Ammon's horn (tissue), 1 donor: ENCODE measurements around the gene GMEB2.
"Not testable (repeated sequence)": the region's sequence is repeated elsewhere in the genome, so short reads cannot be mapped to it uniquely, and the experiment has no call there.

Experiments
- DNase-seq: peaks from one replicate; pipeline ENCODE4 v3.0.0-alpha.2; 2016; ENCODE audit warnings: low spot score

The GMEB2 gene, protein sequence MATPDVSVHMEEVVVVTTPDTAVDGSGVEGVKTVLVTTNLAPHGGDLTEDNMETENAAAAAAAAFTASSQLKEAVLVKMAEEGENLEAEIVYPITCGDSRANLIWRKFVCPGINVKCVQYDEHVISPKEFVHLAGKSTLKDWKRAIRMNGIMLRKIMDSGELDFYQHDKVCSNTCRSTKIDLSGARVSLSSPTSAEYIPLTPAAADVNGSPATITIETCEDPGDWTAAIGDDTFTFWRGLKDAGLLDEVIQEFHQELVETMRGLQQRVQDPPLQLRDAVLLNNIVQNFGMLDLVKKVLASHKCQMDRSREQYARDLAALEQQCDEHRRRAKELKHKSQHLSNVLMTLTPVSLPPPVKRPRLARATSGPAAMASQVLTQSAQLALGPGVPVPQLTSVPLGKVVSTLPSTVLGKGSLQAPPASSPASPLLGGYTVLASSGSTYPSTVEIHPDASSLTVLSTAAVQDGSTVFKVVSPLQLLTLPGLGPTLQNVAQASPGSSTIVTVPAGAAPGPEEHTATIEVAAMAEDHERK

DNA sequence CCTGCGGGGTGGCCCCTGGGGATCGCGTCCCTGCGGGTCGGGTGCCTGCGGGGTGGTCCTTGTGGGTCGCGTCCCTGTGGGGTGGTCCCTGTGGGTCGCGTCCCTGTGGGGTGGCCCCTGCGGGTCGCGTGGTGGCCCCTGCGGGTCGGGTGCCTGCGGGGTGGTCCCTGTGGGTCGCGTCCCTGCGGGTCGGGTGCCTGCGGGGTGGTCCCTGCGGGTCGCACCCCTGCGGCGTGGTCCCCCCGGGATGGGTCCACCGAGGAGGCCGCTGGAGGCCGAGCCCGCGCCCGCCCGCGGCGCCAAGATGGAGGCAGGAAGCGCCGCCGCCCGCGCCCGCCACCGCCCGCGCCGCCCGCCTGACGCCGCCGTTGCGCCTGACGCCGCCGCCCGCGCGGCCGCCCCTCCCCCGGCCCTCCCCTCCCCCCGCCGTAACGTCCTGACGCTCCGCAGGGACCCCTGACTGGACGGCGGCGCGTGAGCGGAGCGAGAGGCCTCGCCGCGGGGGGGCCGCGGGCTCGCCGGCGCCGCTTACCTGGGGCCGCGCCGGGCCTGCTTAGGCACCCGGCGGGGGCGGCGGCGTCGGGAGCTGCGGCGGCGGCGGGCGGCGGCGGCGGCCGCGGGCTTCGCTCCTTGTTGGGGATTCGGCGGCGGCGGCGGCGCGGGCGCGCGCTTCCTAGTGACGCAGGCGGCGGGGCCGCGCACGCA is at the start of gene GMEB2:
TSS of gene GMEB2 (minus strand) at position 678 of the 705 bp plus-strand sequence. CDS start 7,704 bp downstream, outside the sequence.
- peak; percentile 82 for DNase-seq

DNA sequence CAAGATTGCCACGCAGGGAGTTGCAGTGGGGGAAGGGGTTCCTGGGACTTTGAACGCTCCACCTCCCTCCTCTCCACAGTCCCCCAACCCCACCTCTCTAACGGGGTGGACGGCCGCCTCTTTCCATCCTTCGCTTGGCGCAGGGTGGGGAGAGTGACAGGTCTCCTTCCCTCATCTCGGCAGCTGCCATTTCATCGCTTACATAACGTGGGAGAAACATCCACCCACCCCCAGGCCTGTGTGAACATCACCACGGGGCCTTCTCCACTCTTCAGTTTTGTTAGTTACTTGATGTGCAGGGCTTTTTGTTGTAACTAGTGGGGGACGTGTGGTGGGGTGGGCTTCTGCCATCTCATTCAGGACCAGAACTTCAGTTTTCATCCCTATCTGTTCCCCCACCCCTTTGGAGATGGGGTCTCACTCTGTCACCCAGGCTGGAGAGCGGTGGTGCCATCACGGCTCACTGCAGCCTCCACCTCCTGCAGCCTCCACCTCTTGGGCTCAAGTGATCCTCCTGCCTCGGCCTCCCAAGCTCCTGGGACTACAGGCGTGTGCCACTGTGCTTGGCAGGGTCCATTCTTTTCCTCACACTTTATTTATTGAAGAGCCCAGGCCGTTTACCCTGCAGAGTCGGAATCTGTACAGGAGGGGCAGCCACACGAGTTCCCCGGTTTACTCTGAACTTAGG is 48.9 kb upstream of the GMEB2 start:
- no peak for DNase-seq

DNA sequence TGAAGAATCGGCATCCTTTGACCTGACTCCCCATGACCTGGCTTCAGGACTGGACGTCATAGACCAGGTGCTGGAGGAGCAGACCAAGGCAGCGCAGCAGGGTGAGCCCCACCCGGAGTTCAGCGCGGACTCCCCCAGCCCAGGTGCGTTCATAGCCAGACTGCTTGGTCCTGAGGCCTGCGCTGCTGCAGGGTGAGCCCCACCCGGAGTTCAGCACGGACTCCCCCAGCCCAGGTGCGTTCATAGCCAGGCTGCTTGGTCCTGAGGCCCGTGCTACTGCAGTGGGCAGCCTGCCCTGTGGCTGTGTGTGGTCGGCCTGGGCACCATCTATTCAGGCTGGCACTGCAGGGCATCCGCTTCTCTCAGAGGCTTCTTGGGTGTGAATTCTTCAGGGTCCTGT is 47.0 kb upstream of the GMEB2 start:
- DNase-seq, result no peak

DNA sequence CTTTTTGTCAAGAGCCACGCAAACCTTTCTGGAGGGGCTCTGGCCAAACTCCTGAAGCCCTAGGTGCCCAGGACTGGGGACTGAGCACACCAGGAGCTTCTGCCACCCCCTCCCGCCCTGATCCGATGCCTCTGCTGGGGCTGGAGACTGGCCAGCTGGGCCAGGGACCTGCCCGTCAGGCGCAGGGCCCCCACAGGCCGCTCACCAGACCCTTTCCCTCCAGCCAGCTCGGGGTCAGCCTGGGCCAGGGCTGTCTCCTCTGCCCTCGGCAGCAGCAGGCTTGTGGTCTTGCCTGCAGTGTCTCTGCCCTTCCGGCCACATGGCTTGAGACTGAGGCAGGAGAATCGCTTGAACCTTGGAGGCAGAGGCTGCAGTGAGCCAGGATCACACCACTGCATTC is 45.8 kb upstream of the GMEB2 start:
- no peak for DNase-seq

DNA sequence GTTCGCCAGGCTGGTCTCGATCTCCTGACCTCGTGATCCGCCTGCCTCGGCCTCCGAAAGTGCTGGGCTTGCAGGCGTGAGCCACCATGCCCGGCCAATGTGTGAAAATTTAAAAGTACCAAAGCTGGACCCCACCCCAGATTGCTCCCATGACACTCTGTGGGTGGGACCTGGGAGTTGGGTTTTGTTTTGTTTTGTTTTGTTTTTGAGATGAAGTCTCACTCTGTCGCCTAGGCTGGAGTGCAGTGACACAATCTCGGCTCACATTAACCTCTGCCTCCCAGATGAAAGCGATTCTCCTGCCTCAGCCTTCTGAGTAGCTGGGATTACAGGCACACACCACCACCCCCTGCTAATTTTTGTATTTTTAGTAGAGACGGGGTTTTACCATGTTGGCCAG is 44.8 kb upstream of the GMEB2 start:
- DNase-seq, result not testable (repeated sequence)

DNA sequence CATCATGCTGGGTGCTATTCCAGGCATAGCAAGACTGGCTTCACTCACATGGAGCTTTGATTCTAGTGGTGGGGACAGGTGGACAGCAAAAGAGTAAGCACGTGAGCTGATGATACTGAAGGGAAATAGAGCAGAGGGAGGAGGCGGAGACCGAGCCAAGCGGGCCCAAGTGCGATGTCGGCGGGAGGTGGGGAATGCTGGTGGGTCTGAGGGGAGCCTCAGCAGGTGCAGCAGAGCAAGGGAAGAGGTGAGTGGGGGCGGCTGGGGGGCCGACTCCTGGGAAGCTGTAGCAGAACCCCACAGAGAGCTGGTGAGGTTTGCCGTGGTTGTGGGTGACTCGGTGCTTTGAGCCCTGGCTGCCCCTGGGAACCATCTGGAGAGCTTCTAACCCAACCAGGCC is 41.5 kb upstream of the GMEB2 start:
- DNase-seq, result no peak

DNA sequence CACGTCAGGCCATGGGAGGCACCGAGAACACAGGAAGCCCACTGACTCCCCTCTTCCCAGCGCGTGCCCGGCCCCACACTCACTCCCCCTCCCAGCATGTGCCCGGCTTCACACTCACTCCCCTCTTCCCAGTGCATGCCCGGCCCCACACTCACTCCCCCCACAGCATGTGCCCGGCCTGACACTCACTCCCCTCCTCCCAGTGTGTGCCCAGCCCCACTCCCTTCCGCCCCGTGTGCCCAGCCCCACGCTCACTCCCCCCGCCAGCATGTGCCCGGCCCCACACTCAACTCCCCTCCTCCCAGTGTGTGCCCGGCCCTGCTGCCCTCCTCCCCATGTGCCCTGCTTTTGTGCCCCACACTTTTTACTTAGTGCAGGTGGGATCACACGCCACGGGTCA is 41.0 kb upstream of the GMEB2 start:
- DNase-seq, result no peak

DNA sequence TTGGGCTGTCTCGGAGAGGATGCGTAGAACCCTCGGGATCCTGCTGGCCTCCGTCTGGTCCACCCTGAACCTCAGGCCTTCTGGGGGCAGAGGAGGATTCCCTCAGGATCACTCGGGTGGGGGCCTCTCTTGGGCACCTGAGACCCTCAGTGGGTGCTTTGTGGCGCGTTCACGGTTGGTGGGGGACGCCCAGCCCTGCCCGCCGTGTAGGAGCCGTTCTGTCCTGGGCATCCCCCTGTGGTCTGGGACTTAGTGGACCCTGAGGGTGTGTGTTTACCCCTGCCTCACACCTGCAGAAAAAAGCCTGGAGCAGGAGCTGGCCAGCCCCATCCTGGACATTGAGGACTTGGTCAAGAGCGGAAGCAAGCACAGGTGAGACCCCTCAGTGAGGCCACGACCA is 38.8 kb upstream of the GMEB2 start:
- no peak for DNase-seq

DNA sequence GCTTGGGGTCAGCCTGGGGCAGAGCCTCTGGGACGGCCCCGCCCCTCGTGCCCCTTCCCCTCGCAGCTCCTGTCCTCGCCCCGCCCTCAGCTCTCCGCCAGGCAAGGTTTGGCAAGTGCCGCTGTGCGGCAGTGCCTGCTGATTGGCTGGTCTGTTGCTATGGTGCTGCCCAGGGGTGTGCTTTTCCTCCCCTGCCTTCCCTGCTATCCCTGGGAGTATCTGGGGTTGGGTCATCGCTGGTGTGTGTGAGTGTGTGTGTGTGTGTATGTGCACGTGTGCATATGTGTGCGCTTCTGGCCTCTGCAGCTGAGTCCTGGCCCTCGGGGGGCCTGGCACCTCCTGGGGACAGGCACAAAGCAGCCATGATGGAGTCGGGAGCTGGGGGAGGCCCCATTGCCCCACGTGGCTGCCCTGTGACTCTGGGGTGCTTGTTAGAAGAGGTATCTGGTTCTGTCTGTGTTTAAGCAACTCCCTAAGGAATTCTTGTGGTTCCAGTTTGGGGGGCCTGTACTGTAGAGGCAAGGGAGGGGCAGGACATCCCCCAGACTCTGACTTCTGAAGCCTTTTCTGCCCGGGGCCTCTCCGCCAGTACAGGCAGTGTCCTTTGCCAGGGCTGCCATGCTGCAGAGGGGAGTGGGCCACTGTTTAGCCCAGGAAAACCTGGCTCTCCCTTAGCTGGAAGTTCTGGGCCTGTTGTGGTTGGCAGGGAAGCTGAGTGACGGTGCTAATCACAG is 38.1 kb upstream of the GMEB2 start:
- peak; percentile 80 for DNase-seq

DNA sequence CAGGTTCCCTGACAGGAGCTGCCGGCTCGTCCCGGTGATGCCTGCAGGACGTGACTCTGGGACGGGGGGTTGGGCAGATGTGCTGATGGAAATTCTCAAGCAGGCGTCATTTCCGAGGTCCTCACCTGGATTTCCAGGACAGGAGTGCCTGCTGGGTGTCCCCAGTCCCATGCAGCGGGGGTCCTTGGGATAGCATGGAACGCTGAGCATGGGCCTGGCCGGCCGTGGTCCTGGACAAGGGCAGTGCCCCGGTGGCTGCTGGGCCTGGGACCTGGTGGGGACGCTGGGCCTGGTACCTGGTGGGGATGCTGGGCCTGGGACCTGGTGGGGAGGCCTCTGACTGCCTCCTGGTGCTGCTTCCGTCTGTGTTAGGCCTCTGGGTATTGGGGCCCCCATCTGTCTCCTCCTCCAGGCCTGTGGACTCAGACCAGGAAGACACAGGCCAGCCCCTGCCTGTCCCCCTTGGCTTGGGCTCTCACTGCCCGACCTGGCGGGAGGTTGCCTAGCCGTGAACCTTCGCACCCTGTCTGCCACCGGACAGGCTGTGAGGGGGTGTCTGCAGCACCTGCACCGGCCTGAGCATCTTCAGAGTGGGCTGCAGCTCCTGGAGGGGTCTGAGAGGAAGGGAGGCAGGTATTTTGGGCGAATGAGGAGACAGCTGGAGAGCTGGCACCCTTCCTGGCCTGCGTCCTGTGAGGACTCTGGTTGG is 37.4 kb upstream of the GMEB2 start:
- DNase-seq, result no peak

DNA sequence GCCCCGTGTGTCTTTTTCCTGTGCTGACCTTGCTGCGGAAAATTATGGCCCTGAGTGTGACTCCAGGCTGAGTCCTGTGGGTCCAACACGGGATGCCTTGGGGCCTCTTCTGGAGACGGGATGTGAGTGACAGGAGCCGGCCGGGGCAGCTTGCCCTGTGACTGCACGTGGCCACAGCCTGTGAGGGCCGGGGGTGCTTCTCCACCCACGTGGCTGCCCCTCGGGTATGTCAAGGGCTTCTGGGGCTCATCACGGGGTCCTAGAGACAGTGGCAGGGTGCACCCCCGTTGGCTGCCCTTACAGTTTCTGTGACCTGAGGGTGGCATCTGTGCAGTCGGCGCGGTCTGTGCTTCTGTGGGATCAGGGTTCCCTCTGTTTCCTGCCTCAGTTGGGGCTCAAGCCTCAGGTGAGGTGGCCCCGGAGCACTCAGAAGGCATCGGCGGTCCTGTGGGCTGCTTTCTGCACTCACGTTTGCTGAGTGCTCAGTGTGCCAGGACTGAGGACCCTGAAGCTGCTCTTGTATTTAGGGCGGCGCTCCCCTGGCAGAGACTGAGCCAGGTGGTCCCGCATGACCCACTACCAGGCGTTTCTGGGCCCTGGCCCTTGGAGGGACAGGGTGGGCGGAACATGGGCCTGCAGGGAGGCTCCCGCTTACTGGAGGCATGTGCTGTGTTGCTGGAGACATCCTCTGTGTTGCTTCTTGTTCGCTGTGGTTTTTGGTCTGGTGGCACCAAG is 36.6 kb upstream of the GMEB2 start:
- no peak for DNase-seq

DNA sequence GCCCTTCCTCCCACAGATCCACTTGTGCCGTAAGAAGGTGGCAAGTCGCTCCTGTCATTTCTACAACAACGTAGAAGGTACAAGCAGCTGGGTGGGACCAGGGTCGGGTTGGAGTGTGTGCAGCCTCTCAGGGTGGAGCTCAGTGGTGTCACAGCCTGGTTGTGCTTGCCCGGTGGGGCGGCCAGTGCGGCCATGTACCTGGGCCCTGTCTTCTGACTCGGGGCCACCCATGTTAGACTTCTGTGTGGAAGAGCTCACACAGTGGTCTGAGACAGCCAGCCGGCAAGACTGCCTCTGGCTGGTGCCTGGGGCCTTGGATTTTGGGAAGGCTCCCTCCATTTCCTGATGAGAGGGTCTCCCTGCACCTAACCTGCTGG is 35.9 kb upstream of the GMEB2 start:
- no peak for DNase-seq

DNA sequence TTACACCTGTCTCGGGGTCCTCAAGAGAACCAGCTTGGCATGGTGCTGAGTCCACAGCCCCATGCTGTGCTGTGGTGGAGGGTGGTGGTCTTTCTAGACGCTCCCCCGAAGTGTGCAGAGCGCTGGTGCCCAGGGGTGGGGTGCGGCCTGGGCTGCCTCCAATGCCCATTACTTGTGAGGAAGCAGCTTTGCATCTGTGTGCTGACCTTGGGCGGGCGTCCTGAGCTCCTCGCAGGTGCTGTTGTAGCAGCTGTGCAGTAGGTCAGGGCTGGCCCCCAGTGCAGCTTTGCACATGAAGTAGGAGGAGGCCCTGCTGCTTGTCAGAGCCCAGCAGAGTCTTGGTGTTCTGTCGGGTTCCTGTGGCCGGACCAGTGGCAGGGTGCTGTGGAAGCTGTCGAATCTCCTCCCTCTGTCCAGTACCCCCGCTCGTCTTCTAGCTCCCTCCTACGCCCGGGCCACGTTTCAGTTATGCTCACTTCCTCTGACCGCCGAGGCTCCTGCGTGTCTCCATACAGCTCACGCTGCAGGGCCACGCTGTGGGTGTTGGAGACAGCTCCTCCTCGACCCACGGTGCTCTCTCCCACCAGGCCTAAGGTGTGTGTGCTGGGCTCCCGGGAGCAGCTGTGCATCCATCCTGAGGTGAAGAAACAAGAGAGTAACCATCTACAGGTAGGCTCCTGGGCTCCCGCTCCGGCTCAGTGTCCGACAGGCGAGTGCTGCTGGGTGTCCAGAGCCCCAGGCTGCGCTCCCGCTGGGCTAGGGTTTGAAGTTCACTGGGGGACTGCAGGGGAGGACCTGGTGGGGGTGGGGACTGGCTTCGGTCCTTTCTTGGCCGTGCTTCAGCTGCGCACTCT is 35.3 kb upstream of the GMEB2 start:
- no peak for DNase-seq

DNA sequence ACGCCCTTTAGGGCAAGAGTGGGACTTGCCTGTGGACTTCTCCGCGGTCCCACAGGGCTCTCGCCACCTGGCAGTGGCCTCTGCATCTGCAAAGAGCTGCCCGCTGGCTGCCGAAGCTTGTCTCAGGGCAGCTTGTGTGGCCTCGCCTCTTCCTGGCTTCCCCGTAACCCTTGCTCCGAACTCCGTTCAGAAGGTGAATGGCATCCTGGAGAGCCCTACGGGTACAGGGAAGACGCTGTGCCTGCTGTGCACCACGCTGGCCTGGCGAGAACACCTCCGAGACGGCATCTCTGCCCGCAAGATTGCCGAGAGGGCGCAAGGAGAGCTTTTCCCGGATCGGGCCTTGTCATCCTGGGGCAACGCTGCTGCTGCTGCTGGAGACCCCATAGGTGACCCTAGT is 34.2 kb upstream of the GMEB2 start:
- no peak for DNase-seq

DNA sequence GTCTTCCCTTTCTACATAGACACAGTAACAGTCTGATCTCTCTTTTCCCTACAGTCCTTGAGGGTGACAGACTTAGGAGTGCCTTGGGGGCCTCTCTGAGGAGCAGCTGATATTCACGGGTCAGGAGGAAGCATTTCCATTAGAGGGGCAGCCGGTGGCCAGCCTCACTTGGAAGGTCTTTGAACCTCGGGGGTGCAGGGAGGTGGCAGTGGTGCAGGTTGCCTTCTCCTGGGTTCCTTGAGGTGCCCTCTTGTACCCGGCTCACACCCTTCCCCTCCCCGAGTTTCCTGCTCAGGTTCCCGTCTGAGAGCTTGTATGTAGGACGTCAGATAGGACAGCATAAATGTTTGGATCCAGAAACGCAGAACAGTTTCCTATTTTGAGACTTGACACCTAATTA is 33.7 kb upstream of the GMEB2 start:
- DNase-seq, result no peak

DNA sequence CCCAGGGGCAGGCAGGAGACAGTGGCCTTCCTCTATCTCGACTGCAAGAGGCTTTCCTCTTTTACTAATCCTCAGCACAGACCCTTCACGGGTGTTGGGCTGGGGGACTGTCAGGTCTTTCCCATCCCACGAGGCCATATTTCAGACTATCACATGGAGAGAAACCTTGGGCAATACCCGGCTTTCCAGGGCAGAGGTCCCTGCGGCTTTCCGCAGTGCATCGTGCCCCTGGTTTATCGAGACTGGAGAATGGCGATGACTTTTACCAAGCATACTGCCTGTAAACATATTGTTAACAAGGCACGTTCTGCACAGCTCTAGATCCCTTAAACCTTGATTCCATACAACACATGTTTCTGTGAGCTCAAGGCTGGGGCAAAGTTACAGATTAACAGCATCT is 33.3 kb upstream of the GMEB2 start:
- DNase-seq, result not testable (repeated sequence)

DNA sequence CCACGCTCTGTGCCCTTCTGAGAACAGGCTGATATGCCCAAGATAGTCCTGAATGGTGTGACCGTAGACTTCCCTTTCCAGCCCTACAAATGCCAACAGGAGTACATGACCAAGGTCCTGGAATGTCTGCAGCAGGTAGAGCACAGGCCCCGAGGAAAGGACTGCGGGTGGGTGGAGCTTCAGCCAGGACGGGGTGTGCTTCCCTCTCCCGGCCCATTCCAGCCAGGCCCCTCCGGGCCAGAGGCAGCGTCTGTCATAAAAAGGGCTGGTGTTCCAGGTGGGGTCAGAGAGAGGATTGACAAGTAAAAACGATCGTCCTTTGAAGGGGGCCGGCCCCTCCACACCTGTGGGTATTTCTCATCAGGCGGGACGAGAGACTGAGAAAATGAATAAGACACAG is 32.5 kb upstream of the GMEB2 start:
- no peak for DNase-seq

DNA sequence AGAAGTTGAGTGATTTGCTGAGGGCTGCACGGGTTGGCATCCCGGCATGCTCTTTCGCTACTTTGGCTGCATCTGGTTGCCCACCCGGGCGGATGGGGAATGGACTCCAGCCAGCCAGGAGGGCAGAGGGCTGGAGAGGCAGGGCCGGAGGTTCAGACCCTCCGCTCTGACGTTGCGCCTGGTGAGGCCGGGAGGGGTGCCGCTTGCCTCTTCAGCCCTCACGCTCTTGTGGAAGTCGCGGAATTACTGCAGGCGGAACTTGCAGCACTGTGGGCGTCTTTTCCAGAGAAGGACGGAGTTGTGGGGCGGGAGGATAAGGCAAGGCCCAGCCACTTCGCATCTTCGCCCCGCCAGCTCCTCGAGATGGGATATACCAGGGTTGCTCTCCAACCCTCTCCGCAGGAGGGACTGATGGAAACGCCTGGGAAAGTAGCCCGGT is 31.9 kb upstream of the GMEB2 start:
- no peak for DNase-seq

DNA sequence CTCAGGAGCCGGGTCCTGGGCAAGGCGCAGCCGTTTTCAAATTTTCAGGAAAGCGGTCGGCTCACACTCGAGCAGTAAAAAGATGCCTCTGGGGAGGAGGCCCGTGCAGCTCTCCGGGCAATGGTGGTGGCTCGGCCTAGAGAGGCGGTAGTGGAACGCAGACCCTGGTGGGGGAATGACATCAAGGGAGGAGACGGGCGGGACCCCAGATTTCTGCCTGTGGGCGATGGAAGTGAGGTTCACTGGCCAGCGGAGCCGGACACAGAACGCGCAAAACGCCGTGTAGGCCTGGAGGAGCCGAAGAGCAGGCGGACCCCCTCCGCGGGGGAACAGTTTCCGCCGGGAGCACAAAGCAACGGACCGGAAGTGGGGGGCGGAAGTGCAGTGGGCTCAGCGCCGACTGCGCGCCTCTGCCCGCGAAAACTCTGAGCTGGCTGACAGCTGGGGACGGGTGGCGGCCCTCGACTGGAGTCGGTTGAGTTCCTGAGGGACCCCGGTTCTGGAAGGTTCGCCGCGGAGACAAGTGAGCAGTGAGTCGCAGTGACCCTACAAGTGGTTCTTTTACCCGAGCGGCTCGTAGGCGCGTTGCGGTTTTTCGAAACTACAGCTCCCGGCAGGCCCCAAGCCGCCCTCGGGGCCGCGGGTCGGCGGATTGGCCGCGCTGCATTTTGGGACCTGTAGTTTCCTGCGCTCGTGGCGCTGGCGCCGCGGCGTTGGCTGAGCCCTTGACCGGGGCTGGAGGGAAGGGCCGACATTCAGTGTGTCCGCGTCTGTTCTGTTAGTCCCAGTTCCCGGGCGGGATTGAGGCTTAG is 31.2 kb upstream of the GMEB2 start, which contains the start of gene RTEL1:
TSS of gene RTEL1 (plus strand) at position 376 of the 812 bp plus-strand sequence. CDS start 1,091 bp downstream, outside the sequence.
- peak; percentile 94 for DNase-seq
